HK-2 (cell line): Measurements from ENCODE around the gene LYZ.

ENCODE experiments used
- DNase-seq: peaks from one replicate; pipeline ENCODE4 v3.0.0-alpha.2; 2018; ENCODE audit not compliant: unreplicated experiment

LYZ gene

GRCh38 chr12:69338936-69339335, 9.2 kb upstream of the LYZ start:
- DNase-seq = no peak

GRCh38 chr12:69339999-69340398, 8.2 kb upstream of the LYZ start:
- no peak for DNase-seq

GRCh38 chr12:69341328-69341727, 6.9 kb upstream of the LYZ start:
- DNase-seq = no peak

GRCh38 chr12:69342421-69342820, 5.8 kb upstream of the LYZ start:
- DNase-seq = no peak

- no peak for DNase-seq
Observed at GRCh38 chr12:69343357-69343756, 4.8 kb upstream of the LYZ start.

GRCh38 chr12:69343885-69344612, 4.1 kb upstream of the LYZ start:
- DNase-seq = no peak

GRCh38 chr12:69345077-69345476, 3.1 kb upstream of the LYZ start:
- DNase-seq = no peak

GRCh38 chr12:69345742-69346141, 2.4 kb upstream of the LYZ start:
- DNase-seq = no peak

GRCh38 chr12:69350002-69350626, 1.9 kb downstream of the LYZ start:
- no peak for DNase-seq

GRCh38 chr12:69350777-69351176, 2.6 kb downstream of the LYZ start:
- DNase-seq = no peak

GRCh38 chr12:69351462-69352236, 3.5 kb downstream of the LYZ start:
- DNase-seq = no peak

- DNase-seq = no peak
Observed at GRCh38 chr12:69352904-69353303, 4.7 kb downstream of the LYZ start.

- DNase-seq = no peak
Observed at GRCh38 chr12:69354172-69354555, 6.0 kb downstream of the LYZ start.

GRCh38 chr12:69354556-69355187, 6.5 kb downstream of the LYZ start:
- DNase-seq = no peak

- DNase-seq = no peak
Observed at GRCh38 chr12:69355363-69356028, 7.3 kb downstream of the LYZ start.

- DNase-seq = peak; percentile 95
Observed at GRCh38 chr12:69359531-69360347, 11.6 kb downstream of the LYZ start, which contains the start of gene YEATS4. Gene YEATS4, plus strand, starts transcription at chr12:69359743. Its CDS starts 230 bp downstream, at chr12:69359973.

GRCh38 chr12:69360348-69360672, 12.1 kb downstream of the LYZ start:
- no peak for DNase-seq

- DNase-seq = no peak
Observed at GRCh38 chr12:69366796-69367195, 18.6 kb downstream of the LYZ start.

GRCh38 chr12:69368171-69368570, 20.0 kb downstream of the LYZ start:
- DNase-seq = no peak

GRCh38 chr12:69383074-69383473, 34.9 kb downstream of the LYZ start:
- no peak for DNase-seq

GRCh38 chr12:69385038-69385437, 36.9 kb downstream of the LYZ start:
- no peak for DNase-seq
